ENCODE measurements around the gene GDI1. TPM values are rescaled to one million over a fixed set of nuclear protein-coding genes. Genes with fewer than 3 reads are reported as not detected.

GDI1 gene
- total and polyA plus RNA-seq, 7 donors = 50.9 to 101 (median 75.2) TPM

DNA sequence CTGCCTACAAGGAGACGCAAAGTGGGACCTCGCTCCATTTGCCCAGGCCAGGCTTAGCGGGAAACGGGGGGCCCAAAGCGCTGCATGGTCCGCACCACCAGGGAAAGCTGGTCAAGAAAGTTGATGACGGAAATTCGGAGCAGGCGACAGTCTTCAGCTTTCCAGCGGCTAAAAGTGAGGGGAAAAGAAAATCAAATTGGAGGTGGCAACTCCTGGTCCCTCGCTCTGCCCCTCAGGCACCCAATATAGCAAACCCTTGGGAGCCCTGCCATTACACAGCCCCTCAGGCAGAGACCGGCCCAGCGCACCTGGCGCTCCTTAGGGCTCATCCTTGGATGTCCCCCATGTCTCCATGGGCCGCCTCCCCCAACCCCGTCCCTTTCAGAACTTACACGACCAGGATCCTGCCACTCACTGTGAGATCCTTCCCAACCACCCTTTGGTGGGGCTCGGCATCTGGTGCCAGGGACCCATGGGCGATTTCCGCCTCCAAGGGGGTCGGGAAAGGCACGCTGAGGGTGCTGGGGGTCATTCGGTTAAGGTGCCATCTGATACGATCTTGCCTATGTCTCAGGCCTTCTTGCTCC is 41.0 kb downstream of the GDI1 start:
- DNase-seq = peak; percentile 66
- H3K9me3 ChIP-seq = no peaks in the 10 kb centered on the region
- H3K4me1 ChIP-seq = peaks cover 0 to 13% (median 5%) of the 10 kb centered on the region in 4 donors
- H3K36me3 ChIP-seq = no peaks in the 10 kb centered on the region
- intact Hi-C loops (cut with DNase I) = loop anchor here (2.0 to 5.0 kb wide), 3 partner anchors 19 to 66 kb away; partner anchors contain the start of genes FAM3A, PLXNA3 and TAFAZZIN
- 66% methylated on average over 24 of the region's 24 CpGs for WGBS, 2 donors
- no peaks in the 10 kb centered on the region for H3K27me3 ChIP-seq
- TF ChIP-seq POLR2A (IDR thresholded peaks at IDR 0.05) = no peak
- TF ChIP-seq POLR2AphosphoS5 (IDR thresholded peaks at IDR 0.05) = no peak
- TF ChIP-seq EP300 (IDR thresholded peaks at IDR 0.05) = no peak
- TF ChIP-seq, protein P1, sequence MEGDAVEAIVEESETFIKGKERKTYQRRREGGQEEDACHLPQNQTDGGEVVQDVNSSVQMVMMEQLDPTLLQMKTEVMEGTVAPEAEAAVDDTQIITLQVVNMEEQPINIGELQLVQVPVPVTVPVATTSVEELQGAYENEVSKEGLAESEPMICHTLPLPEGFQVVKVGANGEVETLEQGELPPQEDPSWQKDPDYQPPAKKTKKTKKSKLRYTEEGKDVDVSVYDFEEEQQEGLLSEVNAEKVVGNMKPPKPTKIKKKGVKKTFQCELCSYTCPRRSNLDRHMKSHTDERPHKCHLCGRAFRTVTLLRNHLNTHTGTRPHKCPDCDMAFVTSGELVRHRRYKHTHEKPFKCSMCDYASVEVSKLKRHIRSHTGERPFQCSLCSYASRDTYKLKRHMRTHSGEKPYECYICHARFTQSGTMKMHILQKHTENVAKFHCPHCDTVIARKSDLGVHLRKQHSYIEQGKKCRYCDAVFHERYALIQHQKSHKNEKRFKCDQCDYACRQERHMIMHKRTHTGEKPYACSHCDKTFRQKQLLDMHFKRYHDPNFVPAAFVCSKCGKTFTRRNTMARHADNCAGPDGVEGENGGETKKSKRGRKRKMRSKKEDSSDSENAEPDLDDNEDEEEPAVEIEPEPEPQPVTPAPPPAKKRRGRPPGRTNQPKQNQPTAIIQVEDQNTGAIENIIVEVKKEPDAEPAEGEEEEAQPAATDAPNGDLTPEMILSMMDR (IDR thresholded peaks at IDR 0.05) = no peak
- peak overlapping the region; percentile 82 to 85 (median 84) for H3K27ac ChIP-seq
- peak overlapping the region; percentile 37 to 57 (median 56) for H3K4me3 ChIP-seq

DNA sequence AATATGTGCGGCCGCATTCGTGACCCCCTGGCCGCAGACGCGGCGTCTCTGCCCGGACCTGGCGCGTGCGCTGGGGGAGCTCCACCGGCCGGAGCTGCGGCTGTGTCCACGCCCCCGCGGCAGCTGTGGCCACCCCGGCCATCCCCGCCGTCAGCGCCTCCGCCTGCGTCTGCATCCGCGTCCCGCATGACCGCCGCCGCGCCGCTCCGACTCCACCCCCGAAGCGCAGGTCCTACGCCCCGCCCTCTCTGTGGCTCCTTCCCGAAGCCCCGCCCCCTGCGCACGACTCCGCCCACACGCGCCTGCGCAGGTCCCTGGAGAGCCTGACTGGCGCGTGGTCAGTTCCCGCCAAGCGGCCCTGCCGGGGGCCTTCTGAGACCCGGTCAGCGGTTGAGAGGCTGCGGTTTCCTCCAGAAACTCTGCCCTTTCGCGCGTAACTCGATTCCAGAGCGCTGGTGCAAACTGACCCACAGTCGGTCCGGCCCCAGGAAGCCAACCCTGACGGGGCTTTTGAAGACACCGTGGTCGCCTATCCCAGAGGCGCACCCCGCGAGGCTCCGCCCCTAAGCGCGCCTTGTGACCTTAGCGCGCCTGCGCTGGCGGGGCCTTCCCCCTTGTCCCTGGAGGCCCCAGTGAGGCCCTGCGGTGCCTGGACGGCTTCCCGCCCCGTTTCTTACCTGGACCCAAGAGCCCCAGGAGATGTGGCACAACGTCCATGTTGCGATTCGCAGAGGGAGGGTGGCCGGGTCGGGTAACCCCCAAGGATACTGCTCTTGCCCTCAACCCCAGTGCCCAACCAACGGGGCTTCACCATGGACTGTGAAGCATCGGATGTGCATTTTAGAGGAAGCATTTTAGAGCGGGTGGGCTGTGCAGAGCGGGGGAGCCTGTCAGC is 42.0 kb downstream of the GDI1 start, which contains the start of gene LAGE3:
Gene LAGE3, minus strand, starts transcription at position 554 of the 895 bp plus-strand sequence. Its CDS starts 366 bp downstream, at position 188.
- WGBS, 2 donors = 2 to 3% methylated on average over 85 of the region's 85 CpGs
- peak; percentile 96 for DNase-seq
- Histone ChIP-seq H3K4me1 (peaks cover 0 to 13% (median 5%) of the 10 kb centered on the region in 4 donors), H3K27ac (peak within 1 kb of the TSS; percentile 82 to 85 (median 84)), H3K27me3 (no peaks in the 10 kb centered on the region), H3K9me3 (no peaks in the 10 kb centered on the region), H3K36me3 (no peaks in the 10 kb centered on the region), H3K4me3 (peak within 1 kb of the TSS; percentile 37 to 57 (median 56))
- intact Hi-C loops (cut with DNase I) = loop anchor here (5.0 kb wide), 2 partner anchors 38 to 67 kb away; partner anchors contain the start of genes FAM3A and TAFAZZIN
- TF ChIP-seq, protein P1 (IDR thresholded peaks at IDR 0.05) = no peak
- TF ChIP-seq EP300 (IDR thresholded peaks at IDR 0.05) = no peak
- peak; percentile 53 to 80 (median 72) for TF ChIP-seq POLR2AphosphoS5 (IDR thresholded peaks at IDR 0.05)
- peak in 1 of 2 donors; percentile 39 for TF ChIP-seq POLR2A (IDR thresholded peaks at IDR 0.05)

DNA sequence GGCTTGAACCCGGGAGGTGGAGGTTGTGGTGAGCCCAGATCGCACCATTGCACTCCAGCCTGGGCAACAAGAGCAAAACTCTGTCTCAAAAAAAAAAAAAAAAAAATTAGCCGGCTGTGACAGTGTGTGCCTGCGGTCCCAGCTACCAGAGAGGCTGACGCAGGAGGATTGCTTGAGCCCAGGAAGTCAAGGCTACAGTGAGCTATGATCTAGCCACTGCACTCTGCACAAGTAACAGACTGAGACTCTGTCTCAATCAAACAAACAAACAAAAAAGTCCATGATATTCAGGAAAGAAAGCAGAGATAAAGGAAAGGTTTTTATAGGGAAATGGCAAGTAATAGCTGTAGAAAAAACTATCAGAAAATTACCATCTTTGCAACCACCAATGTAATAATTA is 44.2 kb downstream of the GDI1 start:
- intact Hi-C loops (cut with DNase I) = no loop called here
- H3K36me3 ChIP-seq = peaks cover 0 to 12% (median 0%) of the 10 kb centered on the region in 4 donors
- H3K27ac ChIP-seq = no peak overlapping the region
- WGBS, 2 donors = 86 to 93% methylated on average over 5 of the region's 5 CpGs
- DNase-seq = no peak
- TF ChIP-seq, protein P1 (IDR thresholded peaks at IDR 0.05) = no peak
- H3K27me3 ChIP-seq = no peaks in the 10 kb centered on the region
- peaks cover 0 to 23% (median 17%) of the 10 kb centered on the region in 4 donors for H3K4me1 ChIP-seq
- no peak overlapping the region for H3K4me3 ChIP-seq
- H3K9me3 ChIP-seq = no peaks in the 10 kb centered on the region

DNA sequence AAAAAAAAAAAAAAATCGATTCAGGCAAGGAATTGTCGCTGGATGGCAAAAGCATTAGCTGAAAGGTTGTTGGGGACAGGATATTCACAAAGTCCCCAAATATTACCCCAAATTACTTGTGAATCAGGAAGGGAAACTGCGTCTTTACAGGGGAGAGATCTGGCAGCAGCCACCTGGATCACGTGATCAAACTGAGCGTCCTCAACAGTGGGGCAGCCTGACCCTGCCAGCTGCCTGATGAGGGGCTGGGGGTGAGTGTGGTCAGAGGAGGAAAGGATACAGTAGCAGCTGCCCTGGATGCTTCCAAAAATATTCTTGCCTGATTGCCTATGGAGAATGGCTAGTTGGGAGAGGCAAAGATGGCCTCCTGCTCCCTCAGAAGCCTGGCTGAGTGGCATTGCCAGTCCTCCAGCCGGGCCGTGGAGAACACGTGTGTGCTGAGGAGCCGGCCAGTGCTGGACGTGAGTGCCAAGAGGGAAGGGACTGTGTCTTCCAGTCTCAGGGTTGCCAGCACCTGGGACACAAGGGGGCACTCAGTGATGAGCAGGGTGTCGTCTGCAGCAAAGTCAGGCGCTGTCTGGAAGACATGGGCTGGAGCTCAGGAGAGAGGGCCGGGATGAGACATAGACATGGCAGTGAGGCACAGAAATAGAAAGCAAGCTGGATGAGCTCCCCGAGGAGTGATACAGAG is 45.1 kb downstream of the GDI1 start:
- Histone ChIP-seq H3K27ac (no peak overlapping the region), H3K4me1 (peaks cover 0 to 26% (median 18%) of the 10 kb centered on the region in 4 donors), H3K36me3 (peaks cover 0 to 12% (median 0%) of the 10 kb centered on the region in 4 donors), H3K4me3 (no peak overlapping the region), H3K9me3 (no peaks in the 10 kb centered on the region), H3K27me3 (no peaks in the 10 kb centered on the region)
- no peak for DNase-seq
- WGBS, 2 donors = 85 to 86% methylated on average over 14 of the region's 14 CpGs
- TF ChIP-seq POLR2AphosphoS5 (IDR thresholded peaks at IDR 0.05) (no peak), POLR2A (IDR thresholded peaks at IDR 0.05) (no peak), EP300 (IDR thresholded peaks at IDR 0.05) (no peak)
- TF ChIP-seq, protein P1 (IDR thresholded peaks at IDR 0.05) = no peak
- intact Hi-C loops (cut with DNase I) = no loop called here

Measured in sigmoid colon (tissue), 7 donors.